ENCODE measurements around the gene NXNL1.

DNA sequence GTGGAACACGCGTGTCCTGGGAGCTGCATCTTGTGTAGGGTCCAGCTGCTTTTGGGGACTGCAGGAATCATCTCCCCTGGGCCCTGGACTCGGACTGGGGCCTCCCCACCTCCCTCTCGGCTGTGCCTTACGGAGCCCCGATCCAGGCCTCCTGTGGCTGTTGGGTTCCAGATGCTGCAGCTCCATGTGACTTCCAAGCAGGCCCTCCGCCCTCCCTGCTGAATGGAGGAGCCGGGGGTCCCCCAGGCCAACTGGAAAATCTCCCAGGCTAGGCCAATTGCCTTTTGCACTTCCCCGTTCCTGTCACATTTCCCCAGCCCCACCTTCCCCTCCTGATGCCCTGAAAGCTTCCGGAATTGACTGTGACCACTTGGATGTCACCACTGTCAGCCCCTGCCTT lies 44.5 kb upstream of the NXNL1 start:
- TF ChIP-seq POLR2A (IDR thresholded peaks at IDR 0.05) (no peak), POLR2AphosphoS5 (IDR thresholded peaks at IDR 0.05) (no peak)
- TF ChIP-seq, protein P1, sequence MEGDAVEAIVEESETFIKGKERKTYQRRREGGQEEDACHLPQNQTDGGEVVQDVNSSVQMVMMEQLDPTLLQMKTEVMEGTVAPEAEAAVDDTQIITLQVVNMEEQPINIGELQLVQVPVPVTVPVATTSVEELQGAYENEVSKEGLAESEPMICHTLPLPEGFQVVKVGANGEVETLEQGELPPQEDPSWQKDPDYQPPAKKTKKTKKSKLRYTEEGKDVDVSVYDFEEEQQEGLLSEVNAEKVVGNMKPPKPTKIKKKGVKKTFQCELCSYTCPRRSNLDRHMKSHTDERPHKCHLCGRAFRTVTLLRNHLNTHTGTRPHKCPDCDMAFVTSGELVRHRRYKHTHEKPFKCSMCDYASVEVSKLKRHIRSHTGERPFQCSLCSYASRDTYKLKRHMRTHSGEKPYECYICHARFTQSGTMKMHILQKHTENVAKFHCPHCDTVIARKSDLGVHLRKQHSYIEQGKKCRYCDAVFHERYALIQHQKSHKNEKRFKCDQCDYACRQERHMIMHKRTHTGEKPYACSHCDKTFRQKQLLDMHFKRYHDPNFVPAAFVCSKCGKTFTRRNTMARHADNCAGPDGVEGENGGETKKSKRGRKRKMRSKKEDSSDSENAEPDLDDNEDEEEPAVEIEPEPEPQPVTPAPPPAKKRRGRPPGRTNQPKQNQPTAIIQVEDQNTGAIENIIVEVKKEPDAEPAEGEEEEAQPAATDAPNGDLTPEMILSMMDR (IDR thresholded peaks at IDR 0.05 in 8 of 11, conservative IDR thresholded peaks at IDR 0.05 in 3 of 11) = no peak

Data from spleen (tissue), 7 donors.